Keratinocyte (primary cell): ENCODE results near the gene ABAT. TPM values are rescaled to one million over a fixed set of nuclear protein-coding genes. Genes with fewer than 3 reads are reported as not detected.

ENCODE experiments used
- DNase-seq: peaks from one replicate; pipeline ENCODE4 v3.0.0-alpha.2; 2011; ENCODE audit warnings: low read depth, missing footprints, low spot score
- FAIRE-seq: peaks from 2 replicates; lab custom pipeline; 2011; peaks lifted over from hg19 to GRCh38; lab: Jason Lieb, UNC
- H2AFZ ChIP-seq: 2 replicates; pipeline ENCODE4 v1.6.0; 2012; ENCODE audit warnings: low read length, control low read depth, inconsistent platforms; ENCODE audit not compliant: control insufficient read depth
- H3K27ac ChIP-seq: 2 replicates; pipeline ENCODE4 v1.5.1; 2011; ENCODE audit warnings: low read length; ENCODE audit not compliant: control insufficient read depth, insufficient read depth
- H3K27me3 ChIP-seq: 3 replicates; pipeline ENCODE4 v1.6.0; 2011; ENCODE audit warnings: low read length; ENCODE audit not compliant: control insufficient read depth, insufficient read depth; ENCODE audit errors: extremely low read depth
- H3K36me3 ChIP-seq, 2 experiments: 2 replicates in 1 of 2; 3 replicates in 1 of 2; pipeline ENCODE4 v1.5.1; 2011; ENCODE audit warnings: low read length in 2 of 2, mild to moderate bottlenecking in 1 of 2; ENCODE audit not compliant: control insufficient read depth in 2 of 2, insufficient read depth in 2 of 2; ENCODE audit errors: extremely low read depth in 1 of 2
- H3K4me1 ChIP-seq: 3 replicates; pipeline ENCODE4 v1.5.1; 2011; ENCODE audit warnings: low read length; ENCODE audit not compliant: control insufficient read depth, insufficient read depth; ENCODE audit errors: extremely low read depth
- H3K4me2 ChIP-seq: 3 replicates; pipeline ENCODE4 v1.6.0; 2011; ENCODE audit warnings: low read depth, low read length; ENCODE audit not compliant: control insufficient read depth, insufficient read depth; ENCODE audit errors: extremely low read depth
- H3K4me3 ChIP-seq, 3 experiments: fragments of 200-600 bp in 1 of 3; sonication (generic) in 1 of 3; 2 replicates in 2 of 3; 3 replicates in 1 of 3; pipeline ENCODE4 v1.5.1; 2011 to 2016; ENCODE audit warnings: low read length in 3 of 3, mild to moderate bottlenecking in 3 of 3, control low read depth in 2 of 3, inconsistent platforms in 1 of 3, low read depth in 1 of 3, mixed read lengths in 1 of 3, mixed run types in 1 of 3, moderate library complexity in 1 of 3; ENCODE audit not compliant: control insufficient read depth in 2 of 3, insufficient read depth in 2 of 3; ENCODE audit errors: extremely low read depth in 1 of 3
- H3K79me2 ChIP-seq: 2 replicates; pipeline ENCODE4 v1.6.0; 2012; ENCODE audit warnings: low read length; ENCODE audit not compliant: control insufficient read depth, insufficient read depth
- H3K9ac ChIP-seq: 3 replicates; pipeline ENCODE4 v1.6.0; 2011; ENCODE audit warnings: low read length; ENCODE audit not compliant: control insufficient read depth, insufficient read depth; ENCODE audit errors: extremely low read depth
- H3K9me1 ChIP-seq: 3 replicates; pipeline ENCODE4 v1.6.0; 2011; ENCODE audit warnings: low read length; ENCODE audit not compliant: control insufficient read depth, insufficient read depth; ENCODE audit errors: extremely low read depth
- H3K9me3 ChIP-seq: 2 replicates; pipeline ENCODE4 v1.5.1; 2012; ENCODE audit warnings: low read depth, low read length; ENCODE audit not compliant: control insufficient read depth
- H4K20me1 ChIP-seq: 3 replicates; pipeline ENCODE4 v1.6.0; 2011; ENCODE audit warnings: low read length; ENCODE audit not compliant: control insufficient read depth, insufficient read depth; ENCODE audit errors: extremely low read depth
- CTCF ChIP-seq, 3 experiments: IDR thresholded peaks in 1 of 3; conservative IDR thresholded peaks in 1 of 3; optimal IDR thresholded peaks in 1 of 3; 2 replicates in 2 of 3; 3 replicates in 1 of 3; pipeline versions ENCODE3 to v1.5.1; 2011; ENCODE audit warnings: low read length in 3 of 3, mild to moderate bottlenecking in 3 of 3, moderate library complexity in 2 of 3, control low read depth in 1 of 3, inconsistent platforms in 1 of 3; ENCODE audit not compliant: insufficient read depth in 2 of 3; ENCODE audit errors: extremely low read depth in 1 of 3
- EZH2 ChIP-seq: IDR thresholded peaks from one replicate; pipeline ENCODE4 v1.6.1; 2012; ENCODE audit warnings: inconsistent platforms, mild to moderate bottlenecking, low read length, moderate library complexity
- dilution Hi-C: fragments of 300-500 bp; cut with MboI; formaldehyde crosslinking; loops from one replicate; pipeline ENCODE4 v1.7.0; 2020; ENCODE audit warnings: low sequenced_read_pairs; ENCODE audit not compliant: extremely low pct_ligation_motif_present
- polyA plus RNA-seq, 5 experiments: library from polyadenylated mRNA; depleted of rRNA in 3 of 5; stranded (reverse) in 3 of 5; stranded (forward) in 1 of 5; unstranded in 1 of 5; fragments of >200 nt; gene quantifications; 1 replicate in 1 of 5; 2 replicates in 3 of 5; 3 replicates in 1 of 5; pipeline versions ENCODE4 v1.2.1 to v1.2.3, GENCODE V29; 2011 to 2012; ENCODE audit warnings: missing spikeins in 2 of 5, low read depth in 1 of 5, low replicate concordance in 1 of 5

Gene ABAT
- polyA plus RNA-seq, 1 donor (not counting 4 experiments of a cell fraction or from before 2014, with no cell fraction given), result 13.7 TPM

- peaks cover 50% of the 10 kb centered on the region for H3K79me2 ChIP-seq
- no peak for DNase-seq
- peaks cover 38 to 53% of the 10 kb centered on the region in 2 experiments for H3K36me3 ChIP-seq
- H3K4me2 ChIP-seq, result no peak overlapping the region
- peaks cover 18% of the 10 kb centered on the region for H3K4me1 ChIP-seq
- peaks cover 3% of the 10 kb centered on the region for H4K20me1 ChIP-seq
- H3K9ac ChIP-seq, result no peak overlapping the region
- H3K27ac ChIP-seq, result no peak overlapping the region
- H2AFZ ChIP-seq, result no peak overlapping the region
- dilution Hi-C loops, result no loop called here
- no peaks in the 10 kb centered on the region for H3K27me3 ChIP-seq
- H3K4me3 ChIP-seq, result no peak overlapping the region
- no peaks in the 10 kb centered on the region for H3K9me1 ChIP-seq
- FAIRE-seq, result no peak
- TF ChIP-seq EZH2, result no peak
- TF ChIP-seq CTCF (optimal IDR thresholded peaks at IDR 0.05 in 1 of 3, IDR thresholded peaks at IDR 0.05 in 1 of 3, conservative IDR thresholded peaks at IDR 0.05 in 1 of 3; ENCODE audit: extremely low read depth in 1 of 3, insufficient read depth in 2 of 3, low read length in 3 of 3), result no peak
- H3K9me3 ChIP-seq, result no peaks in the 10 kb centered on the region
Observed at GRCh38 chr16:8626946-8627345, 47.5 kb upstream of the ABAT start.

- Histone ChIP-seq H3K4me2 (no peak overlapping the region), H3K9me3 (no peaks in the 10 kb centered on the region), H3K9me1 (no peaks in the 10 kb centered on the region), H3K27me3 (no peaks in the 10 kb centered on the region), H2AFZ (no peak overlapping the region), H3K36me3 (peaks cover 38 to 56% of the 10 kb centered on the region in 2 experiments), H3K9ac (no peak overlapping the region), H3K4me1 (peaks cover 16% of the 10 kb centered on the region), H3K27ac (no peak overlapping the region), H3K4me3 (no peak overlapping the region), H3K79me2 (peaks cover 45% of the 10 kb centered on the region), H4K20me1 (peaks cover 3% of the 10 kb centered on the region)
- dilution Hi-C loops, result no loop called here
- DNase-seq (no peak), FAIRE-seq (no peak)
- no peak for TF ChIP-seq CTCF (optimal IDR thresholded peaks at IDR 0.05 in 1 of 3, IDR thresholded peaks at IDR 0.05 in 1 of 3, conservative IDR thresholded peaks at IDR 0.05 in 1 of 3; ENCODE audit: extremely low read depth in 1 of 3, insufficient read depth in 2 of 3, low read length in 3 of 3)
- no peak for TF ChIP-seq EZH2
Observed at GRCh38 chr16:8627456-8627855, 47.0 kb upstream of the ABAT start.
